Activated CD4-positive, CD25-positive, alpha-beta regulatory T cell treated with anti-CD3 and anti-CD28 coated beads, Interleukin-2, amount 50 U/mL, for 24 hours (primary cell): Measurements from ENCODE around the gene FBXL14.

ENCODE experiments used
- ATAC-seq, 2 donors: fragments of 150-1000 bp; cut with Tn5 transposase; one replicate each; pipeline ENCODE4 v1.10.0; 2021; ENCODE audit warnings: mild to moderate bottlenecking in 1 of 2, moderate library complexity in 1 of 2

FBXL14 gene

DNA sequence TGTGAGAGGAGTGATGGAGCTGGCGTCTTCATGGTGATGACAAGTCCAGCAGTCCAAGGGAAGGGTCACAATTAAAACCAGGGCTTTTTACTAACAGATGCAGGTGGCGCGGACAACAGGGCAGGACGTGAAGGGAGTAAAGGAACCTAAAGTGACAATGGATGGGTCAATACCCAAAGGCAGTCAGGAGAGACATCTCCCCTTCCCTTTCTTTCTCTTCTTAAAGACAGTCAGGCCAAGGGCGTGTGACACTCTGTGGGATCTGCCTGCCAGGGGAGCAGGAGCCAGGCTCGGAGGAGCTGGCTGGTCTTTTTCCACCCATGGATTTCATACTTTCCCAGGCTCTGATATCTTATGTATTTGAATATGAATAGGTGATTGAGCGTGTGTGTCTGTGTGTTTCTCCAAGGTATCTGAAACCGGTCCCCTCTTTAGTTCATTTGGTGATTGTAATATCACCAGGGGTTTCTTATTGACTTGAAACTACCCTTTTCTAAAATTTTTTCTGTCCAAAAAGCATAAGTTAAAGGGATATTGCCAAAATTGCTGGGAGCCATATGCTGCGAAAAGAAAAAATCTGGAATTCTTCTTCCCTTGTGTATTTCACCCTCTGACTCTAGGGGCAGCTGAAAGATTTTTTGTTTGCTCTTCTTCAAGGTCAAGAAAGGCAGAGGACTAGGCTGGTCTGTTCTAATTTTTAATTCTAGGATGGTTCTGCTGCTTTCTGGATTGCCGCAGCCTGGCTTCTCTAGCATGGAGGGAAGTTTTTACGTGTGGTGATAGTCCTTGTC is 61.8 kb downstream of the FBXL14 start:
- ATAC-seq: no peak

DNA sequence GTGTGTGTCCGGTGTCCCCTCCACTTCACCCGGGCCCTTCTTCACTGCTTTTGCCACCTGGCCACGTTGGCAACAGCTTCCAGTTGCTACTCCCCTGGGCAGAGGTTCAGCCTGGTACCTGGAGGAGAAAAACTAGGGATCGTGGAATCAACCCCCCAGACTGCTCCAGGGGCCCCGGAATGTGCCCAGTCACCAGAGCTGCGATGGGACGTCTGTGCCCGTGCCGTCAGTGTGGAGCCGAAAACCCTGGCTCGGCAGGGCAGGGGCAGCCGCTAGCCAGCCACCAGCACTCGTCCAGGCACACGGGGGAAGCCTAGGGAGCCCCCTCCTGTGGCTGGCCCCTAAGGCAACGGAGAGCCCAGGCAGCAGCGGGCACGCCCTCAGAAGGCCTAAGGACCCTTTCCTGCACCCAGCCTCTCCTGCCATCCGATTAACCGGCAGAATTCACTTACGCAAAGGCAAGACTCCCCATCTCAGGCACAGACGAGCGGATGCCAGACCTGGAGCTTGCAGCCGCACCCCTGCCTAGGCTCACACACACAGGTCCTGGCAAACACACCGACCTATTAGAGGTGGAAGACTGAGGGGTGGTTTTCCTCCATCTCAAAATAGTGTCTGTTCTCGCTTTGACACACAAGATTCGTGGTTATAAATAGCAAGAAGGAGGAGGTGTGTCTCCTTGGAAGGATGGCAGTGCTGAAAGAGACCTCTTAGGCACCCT is 62.6 kb downstream of the FBXL14 start:
- ATAC-seq: no peak

DNA sequence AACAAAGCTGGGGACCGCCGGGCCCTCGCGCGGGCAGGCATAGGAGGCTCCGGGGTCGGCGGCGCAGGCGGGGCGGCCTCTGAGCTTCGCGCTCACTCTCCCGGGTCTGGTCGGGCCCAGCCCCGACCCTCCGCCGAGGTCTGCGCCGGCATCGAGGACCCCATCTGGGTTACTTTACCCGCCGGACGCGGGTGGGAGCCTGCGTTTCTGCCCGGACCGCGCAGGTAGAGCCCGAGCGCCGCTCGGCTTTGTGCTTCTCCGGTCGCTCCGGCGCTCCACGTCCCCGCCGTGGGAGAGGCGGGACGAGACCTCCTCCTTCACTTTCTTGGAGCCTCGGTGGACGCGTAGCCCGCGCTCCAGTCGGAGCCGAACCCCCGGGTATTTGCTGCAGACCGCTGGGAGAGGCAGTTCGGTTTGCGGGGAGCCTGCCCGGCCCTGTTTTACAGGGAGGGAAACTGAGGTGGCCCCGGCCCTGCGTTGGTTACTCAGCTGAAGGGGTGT is 63.2 kb downstream of the FBXL14 start:
- no peak for ATAC-seq

DNA sequence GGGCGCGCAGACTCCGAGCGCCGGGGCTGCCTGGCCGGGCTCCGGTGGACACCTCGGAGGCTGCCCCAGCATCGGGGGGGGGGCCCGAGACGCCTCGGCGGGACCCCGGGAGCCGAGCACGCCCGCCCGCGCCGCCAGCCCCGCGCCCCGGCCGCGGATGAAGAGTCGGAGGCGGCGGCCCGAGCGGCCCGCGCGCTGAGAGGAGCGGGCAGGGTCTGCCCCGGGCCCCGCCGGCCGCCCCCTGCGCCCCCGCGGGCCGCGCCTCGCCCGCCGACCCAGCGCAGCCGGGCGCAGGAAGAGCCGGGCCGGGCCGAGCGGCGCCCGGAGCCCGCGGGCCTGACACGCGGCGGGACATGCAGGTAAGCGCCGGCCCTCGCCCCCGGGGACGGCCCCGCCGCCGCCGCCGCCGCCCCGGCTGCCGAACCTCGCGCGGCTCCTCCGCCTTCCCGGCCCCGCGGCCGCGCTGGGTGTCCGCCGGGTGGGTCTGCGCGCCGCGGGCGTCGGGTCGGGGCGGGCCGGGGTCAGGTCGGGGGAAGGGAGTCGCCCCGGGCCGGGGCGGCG is 63.7 kb downstream of the FBXL14 start:
- ATAC-seq: no peak

DNA sequence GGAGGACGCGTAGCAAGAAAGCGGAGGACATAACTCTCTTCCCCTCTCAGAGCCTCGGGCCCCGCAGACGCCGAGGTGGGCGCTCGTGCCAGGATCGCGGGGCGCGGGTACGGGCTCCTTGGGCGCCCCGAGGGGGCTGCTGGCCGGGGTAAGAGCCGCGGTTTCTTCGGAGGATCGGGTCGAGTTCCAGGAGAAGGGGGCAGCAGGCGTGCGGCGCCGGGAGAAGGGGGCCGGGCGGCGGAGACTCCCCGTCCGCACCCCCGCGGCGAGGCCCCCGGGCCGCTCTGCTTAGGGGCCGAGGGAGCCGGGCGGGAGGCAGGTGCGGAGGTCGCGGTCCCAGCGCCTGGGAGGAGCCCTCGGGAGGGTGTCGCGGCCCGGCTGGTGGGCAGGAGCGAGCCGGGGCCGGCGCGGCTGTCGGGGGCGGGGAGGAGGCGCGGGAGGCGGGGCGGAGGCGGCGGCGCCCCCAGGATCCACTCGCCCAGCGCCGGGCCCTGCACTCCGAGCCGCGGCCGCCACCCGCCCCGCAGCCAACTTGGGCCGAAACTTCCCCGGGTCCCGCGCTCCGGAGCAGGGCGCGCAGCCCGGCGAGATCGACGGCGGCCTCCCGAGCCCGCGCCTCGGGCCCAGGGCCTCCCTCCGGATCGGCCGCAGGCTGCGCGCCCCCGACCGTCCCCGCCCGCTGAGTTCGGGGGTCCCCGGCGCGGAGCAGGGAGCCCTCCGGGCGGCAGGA is 64.4 kb downstream of the FBXL14 start:
- no peak for ATAC-seq

DNA sequence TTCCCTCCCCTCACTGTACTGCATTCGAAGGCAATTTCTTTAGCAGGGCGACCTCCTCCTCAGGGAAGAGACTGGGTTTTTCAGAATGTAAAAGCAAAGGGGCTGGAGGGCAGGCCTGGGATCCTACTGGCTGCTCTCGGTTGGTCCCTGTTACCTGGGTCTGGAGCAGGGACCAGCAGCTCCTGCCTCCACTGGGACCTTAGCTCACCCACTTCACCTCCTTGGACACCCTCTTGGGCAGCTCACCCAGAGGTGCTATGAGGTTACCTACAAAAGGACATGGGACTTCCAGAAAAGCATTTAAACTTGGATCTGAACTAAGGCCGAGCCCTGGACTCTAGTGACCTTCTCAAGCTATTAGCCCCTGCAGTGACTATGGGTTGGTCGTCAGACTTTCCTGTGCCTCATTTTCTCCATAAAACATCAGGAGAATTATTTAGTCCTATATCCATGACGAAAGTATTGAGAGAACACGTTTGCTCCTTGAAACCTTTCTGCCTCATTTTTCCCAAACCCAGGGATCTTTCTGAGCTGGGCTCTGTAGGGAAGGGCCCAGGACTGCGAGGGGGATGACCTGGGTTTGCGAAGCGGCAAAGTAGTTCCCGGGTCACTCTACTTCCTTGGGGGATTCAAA is 65.0 kb downstream of the FBXL14 start:
- ATAC-seq: no peak

DNA sequence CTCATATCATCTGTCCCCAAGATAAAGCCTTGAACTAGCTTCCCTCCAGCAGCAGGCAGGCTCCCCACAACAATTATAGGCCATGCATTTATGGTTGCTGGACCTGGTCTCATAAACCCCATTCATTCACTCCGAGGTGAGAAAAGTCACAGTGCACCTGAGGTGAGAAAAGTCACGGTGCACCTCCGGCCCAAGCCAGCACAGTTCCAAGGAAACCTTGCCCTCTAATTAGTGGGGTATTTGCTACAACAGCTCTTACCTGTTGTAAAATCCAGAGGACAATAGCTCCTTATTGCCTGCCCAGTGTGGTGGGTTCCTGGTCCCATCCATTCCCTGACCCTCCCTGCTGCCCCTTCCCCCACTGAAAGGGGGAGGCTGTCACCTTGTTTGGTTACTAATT is 65.6 kb downstream of the FBXL14 start:
- no peak for ATAC-seq

DNA sequence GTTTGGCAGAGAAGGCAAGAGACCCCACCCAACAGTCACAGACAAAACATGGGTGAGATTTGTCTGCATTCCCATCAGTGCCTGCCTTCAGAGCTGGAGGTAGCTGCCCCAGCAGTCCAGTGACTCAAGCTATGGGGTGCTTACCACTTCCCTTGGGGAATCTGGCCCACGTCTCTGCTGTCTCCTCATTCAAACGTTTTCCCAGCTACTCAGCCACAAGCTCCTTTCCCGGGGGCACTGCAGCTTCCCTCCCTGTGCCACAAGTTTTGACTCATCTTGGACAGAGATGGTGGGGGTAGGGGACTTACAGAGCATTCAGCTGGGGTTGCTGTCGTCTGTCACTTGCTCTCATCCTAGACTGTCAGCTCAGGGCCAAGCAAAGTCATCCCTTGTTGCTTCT is 66.6 kb downstream of the FBXL14 start:
- no peak for ATAC-seq

DNA sequence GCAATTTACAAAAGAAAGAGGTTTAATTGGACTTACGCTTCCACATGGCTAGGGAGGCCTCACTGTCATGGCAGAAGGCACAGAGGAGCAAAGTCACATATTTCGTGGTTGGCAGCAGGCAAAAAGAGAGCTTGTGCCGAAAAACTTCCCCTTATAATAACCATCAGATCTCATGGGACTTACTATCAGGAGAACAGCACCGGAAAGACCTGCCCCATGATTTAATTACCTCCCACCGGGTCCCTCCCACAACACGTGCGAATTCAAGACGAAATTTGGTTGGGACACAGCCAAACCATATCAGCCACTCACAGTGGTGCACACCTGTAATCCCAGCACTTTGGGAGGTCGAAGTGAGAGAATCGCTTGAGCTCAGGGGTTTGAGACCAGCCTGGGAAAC is 68.5 kb downstream of the FBXL14 start:
- no peak for ATAC-seq

GRCh38 chr12:1523558-1524050 is 70.8 kb downstream of the FBXL14 start:
- ATAC-seq: no peak

DNA sequence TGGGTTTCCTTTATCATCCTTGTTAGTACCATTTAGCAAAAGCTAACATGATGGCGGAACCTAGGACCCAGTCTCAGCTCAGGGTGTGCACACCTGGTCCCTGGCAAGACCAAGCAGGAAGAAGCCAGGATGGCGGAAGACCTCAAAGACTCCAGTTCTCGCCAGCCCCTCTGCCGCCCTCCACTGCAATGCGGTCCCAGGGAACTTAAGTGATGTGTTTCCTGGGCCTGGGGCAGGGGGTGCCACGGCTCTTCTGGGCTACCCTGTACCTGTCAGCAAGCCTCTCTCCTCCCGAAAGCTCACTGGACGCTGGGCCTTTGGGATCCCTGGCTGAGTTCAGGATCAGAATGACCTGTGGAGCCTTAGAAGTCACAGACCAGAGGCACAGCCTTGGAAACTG is 71.3 kb downstream of the FBXL14 start:
- ATAC-seq: no peak

DNA sequence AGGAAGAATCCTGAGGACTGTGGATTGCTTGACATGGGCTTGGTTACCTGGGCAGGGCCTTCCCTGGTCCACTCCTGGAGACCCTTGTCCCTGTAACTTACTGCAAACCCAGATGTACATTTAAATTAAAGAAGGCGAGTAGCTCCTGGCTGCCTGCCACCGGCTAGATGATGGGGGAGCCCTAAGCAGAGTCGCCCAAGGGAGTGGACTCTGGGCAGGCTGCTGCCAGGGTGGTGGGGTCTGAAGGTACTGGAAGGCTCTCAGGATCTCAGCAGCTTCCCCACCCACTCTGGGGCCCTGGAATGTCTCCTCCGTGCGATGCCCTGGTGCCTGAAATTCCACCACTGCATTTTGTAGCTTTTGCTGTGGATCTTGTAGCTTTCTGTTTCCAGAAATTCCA is 74.7 kb downstream of the FBXL14 start:
- ATAC-seq: no peak

DNA sequence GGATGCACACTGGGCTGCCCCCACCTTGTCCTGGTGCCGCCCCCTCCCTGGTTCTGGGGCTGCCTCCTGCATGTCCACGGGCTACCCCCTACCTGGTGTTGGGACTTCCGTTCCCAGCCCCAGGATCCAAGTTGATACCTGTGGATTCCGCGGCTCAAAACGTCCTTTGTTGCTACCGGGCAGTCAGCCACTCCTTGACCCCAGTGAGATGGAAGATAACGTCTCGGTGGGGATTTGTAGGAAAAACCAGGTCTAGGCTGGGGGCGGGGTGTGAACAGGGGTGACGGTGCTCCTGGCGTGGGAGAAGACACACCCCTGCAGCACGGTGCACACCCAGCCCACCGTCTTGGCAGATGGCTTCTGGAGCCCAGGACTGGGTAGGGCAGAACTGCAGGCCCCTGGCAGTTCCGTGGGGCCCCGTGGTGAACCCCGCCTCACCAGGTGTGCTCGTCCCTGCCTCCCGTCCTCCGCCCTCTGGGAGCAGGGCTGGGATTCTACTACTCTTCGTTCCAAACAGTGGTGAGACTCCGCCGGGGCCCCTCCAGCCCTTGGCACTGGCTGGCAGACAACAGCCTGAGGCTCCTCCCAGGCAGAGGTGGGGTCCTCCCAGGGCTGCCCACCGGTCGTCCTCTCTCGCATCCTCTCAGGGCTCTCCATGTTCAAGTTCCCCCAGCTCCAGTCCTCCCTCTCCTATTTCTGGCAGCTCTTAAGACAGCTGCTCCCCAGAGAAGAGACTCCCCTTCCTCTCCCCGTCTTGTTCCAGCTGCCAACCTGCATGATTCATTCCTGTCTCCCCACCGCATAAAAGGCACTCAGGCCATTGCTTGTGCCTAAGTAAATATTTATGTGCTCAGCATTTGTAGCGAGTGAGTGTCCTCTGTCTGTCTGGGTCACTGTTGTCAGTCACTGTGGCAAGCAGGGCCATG is 75.5 kb downstream of the FBXL14 start:
- ATAC-seq: no peak

DNA sequence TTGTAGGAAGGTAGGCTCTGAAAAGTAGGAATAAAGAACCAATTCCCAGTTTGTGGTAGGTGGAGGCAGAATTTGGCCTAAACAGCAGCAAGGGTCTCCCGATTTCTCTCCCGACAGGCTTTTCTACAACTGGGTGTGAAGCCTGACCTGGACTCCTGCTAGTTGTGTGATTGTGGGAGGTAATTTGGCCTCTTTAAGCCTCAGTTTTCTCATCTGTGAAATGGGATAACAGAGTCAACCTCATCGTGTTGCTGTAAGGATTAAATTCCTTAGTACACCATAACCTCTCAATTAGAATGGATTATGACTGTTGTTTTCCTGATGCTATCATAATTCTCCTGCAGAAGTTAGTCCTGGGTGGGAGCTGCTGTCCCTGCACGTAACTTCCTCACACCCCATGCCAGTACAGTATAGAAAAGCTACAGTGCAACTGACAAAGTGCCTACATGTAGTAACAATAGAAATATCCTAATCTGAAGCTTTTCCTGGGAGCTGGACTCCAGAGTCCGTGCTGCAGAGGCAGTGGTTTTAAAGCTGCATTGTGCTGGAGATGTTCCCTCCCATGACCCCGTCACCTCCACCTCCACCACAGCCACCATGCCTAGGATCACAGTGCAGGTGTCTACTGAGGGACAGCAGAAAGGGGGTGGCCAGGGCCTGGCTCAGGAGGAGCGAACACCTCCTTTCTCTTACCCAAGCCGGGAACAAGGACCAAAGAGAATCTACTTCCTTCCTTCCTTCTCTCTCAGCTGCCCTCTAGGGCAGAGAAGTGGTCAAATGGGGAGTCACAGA is 76.5 kb downstream of the FBXL14 start:
- ATAC-seq: no peak

- ATAC-seq: no peak
These were observed 77.4 kb downstream of the FBXL14 start for GRCh38 chr12:1517007-1517406.
